ENCODE measurements around the gene PLD4.
"Not testable (repeated sequence)": the region's sequence is repeated elsewhere in the genome, so short reads cannot be mapped to it uniquely, and the experiment has no call there.

Gene PLD4

DNA sequence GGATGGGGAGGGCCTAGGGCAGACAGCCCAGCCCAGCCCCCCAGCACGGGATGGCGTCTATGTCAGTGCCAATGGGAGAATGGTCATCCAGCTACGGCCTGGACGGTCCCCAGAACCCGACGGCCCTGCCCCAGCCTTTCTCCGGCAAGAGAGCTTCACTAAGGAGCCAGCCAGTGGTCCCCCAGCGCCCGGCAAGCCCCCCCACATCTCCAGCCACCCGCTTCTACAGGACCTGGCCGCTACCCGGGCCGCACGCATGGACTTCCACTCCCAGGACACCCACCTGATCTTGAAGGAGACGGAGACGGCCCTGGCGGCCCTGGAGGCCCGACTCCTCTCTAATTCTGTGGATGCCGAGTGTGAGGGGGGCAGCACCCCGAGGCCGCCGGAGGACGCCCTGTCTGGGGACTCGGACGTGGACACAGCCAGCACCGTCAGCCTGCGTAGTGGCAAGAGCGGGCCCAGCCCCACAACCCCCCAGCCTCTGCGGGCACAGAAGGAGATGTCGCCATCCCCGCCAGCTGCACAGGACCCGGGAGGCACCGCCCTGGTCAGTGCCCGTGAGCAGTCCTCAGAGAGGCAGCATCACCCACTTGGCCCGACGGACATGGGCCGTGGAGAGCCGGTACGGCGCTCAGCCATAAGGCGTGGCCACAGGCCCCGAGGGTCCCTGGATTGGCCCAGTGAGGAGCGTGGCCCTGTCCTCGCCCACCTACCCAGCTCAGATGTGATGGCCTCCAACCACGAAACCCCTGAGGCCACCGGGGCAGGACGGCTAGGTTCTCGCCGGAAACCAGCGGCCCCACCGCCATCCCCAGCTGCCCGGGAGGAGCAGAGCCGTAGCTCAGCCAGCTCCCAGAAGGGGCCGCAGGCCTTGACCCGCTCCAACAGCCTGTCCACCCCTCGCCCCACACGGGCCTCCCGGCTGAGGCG, 37.7 kb upstream of the PLD4 start:
- DNase-seq (ENCODE audit: low spot score) = no peak

DNA sequence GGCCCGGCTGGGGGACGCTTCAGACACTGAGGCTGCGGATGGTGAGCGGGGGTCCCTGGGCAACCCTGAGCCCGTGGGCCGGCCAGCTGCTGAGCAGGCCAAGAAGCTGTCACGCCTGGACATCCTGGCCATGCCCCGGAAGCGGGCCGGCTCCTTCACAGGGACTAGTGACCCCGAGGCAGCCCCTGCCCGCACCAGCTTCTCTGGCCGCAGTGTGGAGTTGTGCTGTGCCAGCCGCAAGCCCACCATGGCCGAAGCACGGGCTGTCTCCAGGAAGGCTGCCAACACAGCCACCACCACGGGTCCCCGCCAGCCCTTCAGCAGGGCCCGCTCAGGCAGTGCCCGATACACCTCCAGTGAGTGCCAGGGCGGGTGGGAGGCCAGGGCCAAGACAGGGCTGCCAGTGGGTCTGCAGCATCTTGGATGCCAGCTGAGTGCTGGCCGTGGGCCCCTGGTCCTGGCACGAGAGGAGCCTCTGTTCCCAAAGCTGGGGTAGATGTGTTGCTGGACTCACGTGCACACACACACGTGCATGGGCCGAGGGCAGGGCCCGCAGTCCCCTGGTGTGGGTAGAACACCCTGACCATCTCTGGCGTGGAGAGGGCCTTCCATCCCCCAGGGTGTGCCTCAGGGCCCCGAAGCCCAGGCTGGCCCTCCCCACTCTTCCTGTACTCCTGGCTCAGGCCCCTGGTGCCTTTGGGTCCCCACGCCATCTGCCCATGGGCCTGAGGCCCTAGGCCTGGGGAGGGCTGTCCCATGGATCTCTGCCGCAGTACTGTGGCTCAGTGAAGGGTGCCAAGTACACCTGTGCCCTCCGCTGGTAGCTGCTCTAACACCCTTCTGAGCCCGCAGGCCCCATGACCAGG, 36.8 kb upstream of the PLD4 start:
- no peak for DNase-seq (ENCODE audit: low spot score)

DNA sequence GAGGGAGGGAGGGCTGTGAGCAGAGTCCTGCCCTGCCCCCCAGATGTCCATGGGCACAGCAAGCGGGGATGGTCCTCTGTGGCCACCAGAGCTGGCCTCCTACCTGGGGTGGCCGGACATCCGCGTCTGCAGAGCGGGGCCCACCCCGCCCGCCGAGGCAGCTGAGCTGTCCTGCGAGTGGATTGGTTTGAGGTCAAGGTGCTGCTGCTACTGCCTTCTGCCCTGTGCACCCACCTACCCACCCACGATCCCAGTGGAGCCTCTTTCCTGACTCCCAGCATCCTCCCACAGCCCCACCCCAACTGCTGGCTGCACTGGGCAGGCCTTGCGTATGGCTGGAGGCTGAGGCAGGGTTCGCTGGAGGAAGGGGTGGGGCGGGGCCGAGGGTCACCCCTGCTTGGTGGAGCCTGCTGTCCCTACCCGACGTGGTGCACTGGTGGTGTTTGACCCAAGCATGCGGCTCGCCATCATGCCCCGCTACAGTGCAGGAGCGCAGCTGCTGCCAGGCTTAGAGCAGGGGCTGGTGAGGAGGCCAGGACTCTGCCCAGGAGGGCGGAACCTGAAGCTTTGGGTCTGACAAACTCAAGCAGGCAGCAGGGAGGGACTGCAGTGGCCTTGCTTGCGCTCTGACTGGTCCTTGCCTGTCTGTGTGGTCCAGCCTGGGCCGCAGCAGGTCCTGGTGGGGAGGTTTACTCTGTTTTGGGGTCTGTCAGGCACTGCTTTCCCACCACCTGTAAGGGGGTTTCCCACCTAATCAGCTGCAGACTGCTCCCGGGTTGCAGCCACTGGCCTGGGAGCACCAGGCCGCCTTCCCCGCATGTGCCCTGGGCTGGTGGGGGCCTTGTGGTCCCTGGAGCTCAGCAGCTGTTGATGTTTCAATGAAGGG, 35.9 kb upstream of the PLD4 start:
- DNase-seq (ENCODE audit: low spot score) = no peak

DNA sequence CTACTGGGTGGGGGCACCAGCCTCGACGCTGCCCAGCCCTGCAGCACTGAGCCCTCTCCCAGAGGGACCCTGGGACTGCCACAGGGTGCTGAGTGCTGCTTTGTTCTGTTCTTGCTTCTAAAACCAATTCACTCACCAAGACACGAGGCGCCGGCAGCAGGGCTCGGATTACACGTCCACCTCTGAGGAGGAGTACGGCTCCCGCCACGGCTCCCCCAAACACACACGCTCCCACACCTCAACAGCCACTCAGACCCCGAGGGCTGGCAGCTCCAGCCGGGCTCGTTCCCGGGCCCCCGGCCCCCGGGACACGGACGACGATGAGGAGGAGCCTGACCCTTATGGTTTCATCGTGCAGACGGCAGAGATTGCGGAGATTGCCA, 35.3 kb upstream of the PLD4 start:
- no peak for DNase-seq (ENCODE audit: low spot score)

DNA sequence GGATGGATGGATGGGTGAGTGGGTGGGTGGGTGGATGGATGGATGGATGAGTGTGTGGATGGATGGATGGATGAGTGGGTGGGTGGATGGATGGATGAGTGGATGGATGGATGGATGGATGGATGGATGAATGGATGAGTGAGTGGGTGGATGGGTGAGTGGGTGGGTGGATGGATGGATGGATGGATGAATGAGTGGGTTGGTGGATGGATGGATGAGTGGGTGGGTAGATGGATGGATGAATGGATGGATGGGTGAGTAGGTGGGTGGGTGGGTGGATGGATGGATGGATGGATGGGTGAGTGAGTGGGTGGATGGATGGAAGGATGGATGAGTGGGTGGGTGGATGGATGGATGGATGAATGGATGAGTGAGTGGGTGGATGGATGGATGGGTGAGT, 34.4 kb upstream of the PLD4 start:
- DNase-seq (ENCODE audit: low spot score) = not testable (repeated sequence)

DNA sequence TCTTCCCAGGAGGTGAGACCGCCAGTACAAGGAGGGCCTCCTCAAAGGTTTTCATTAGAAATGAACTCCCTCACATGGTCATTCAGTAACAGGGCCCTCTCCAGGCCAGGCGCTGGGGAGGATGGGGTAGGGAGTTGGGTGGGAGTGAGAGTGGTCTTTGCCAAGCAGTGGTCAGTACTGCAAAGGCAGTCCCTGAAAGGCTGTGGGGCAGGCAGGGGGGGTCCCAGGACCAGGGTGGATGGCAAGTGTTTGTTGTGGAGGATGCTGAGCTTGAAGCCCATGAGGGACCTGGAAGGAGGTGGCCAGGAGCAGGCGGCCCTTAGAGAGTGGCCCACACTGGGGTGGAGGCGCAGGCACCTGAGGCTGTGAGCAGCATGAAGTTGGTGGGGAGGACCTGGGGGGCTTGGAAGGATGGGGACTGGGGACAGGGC, 33.5 kb upstream of the PLD4 start:
- no peak for DNase-seq (ENCODE audit: low spot score)

DNA sequence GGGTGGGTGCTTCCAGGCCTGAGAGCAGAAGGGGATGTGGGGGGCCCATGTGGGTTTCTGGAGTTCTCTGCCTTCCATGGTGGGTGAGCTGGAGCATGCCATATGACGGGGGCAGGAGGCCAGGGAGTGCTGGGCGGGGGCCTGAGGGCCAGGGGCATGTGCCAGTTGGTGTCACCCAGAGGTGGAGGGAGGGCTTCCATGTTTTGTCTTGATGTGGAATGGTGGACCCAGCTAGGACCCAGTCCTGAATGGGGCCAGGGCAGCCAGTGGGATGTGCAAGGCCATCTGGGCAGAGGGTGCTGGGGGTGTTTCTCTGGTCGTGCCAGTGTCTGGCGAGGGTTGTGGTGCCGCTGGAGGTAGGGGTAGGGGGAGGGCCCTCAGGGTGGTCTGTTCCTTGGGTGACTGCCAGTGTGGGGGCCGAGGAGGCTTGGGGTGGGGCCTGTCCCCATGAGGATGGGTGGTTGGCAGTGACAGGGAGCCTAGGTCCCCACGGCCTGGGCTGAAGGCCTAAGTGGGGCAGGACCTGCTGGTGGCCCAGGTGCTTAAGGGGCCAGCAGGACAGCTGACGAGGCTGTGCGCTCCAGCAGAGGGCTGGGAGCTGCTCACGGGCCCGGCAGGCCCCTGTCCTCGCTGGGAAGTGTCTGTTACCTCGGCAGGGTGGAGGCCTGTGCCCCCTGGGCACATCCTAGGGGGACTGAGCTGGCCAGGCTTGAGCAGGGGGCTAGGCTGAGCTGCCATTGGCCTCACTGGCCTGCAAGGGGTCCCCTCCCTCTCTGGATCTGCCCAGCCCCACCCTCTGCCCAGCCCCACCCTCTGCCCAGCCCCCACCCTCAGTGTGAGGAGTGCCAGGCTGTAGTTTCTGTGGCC, 32.8 kb upstream of the PLD4 start:
- no peak for DNase-seq (ENCODE audit: low spot score)

DNA sequence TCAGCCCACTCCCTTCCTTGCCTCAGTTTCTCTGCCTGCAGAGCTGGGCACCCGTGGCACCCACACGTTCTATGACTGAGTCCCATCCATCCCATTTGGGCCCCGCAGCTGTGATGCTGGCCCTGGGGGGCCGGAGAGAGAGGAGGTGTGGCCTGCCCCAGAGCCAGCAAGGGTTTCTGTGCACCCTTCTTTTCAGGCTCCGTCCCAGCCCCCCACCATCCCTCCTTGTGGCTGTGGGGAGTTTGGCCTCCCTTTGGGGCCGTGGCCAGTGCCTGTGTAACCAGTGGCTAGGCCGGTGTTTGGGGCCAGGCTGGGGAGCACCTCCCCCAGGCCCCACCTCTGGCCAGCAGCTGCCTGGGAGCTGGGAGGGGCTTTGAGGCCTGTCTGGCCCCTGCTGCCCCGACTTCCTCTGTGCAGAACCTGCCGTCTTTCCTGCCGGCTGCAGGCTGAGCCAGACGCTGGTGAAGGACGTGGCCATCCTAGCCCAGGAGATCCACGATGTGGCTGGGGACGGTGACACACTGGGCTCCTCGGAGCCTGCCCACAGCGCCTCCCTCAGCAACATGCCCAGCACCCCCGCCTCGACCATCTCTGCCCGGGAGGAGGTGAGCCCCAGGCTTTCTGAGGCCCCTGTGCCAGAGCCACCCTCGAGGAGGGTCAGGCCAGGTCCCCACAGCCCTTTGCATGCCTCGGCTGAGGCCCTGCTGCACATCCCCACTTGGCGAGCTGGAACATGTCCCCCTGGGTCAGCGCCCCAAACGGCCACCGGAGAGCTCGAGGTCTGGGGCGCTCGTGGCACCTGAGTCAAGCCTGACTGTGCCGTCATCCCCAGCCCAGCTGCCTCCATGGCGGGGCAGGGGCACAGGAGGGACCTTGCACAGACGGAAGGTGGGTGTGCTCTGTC, 31.9 kb upstream of the PLD4 start:
- no peak for DNase-seq (ENCODE audit: low spot score)

DNA sequence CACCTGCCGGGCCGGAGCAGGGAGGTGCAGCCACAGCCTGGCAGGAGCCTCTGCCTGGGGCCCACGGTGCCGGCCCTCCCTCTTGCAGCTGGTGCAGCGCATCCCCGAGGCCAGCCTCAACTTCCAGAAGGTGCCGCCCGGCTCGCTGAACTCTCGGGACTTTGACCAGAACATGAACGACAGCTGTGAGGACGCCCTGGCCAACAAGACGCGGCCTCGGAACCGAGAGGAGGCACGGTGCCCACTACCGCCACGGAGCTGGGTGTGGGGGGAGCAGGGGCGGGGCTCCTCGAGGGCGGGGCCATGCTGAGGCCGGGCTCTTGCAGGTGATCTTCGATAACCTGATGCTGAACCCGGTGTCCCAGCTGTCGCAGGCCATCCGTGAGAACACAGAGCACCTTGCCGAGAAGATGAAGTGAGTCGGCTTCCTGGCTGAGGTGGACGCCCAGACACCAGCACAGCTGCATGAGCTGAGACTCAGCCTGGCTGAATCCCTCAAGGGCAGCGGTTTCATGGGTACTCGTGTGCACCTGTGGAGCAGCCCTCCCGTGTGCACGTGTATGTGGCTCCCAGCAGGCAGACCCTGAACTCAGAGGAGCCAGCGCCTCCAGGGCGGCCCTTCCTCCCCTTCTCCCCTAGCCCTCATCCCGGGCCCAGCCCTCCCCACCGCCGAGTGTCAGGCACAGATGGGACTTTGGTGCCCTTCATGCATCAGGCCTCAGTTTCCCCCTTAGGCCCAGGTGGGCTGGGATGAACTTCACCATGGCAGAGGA, 31.1 kb upstream of the PLD4 start:
- DNase-seq (ENCODE audit: low spot score) = no peak

DNA sequence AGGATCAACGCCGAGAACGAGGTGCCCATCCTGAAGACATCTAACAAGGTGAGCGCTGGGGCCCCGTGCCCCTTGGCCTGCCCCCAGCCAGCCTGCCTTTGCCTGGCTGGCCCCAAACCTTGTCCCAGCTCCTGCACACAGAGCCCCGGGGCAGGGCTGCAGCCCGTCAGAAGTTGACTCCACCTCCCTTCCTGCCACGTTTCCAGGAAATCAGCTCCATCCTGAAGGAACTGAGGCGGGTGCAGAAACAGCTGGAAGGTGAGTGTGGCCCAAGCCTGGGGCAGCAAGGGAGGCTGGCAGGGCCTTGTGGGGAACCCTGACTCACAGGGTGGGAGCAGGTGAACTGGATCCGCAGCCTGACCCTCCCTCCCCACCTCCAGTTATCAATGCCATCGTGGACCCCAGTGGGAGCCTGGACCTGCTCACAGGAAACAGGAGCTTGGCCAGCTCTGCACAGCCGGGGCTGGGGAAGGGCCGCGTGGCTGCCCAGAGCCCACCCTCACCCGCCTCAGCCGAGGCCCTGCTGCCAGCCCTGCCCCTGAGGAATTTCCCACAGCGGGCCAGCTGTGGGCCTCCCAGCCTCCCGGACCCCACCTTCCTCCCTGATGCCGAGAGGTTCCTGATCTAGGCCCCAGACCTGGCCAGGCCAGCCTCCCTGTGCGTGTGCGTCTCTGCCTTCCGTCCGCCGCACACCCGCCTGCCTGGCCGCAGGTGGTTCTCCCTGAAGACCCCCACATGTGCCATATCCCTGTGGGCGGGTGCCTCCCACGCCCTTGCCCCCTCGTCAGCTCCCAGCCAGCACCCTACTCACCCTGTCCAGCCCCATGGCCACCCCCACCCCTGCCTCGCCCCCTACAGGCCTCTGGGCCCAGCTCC, 30.1 kb upstream of the PLD4 start:
- DNase-seq (ENCODE audit: low spot score) = no peak

DNA sequence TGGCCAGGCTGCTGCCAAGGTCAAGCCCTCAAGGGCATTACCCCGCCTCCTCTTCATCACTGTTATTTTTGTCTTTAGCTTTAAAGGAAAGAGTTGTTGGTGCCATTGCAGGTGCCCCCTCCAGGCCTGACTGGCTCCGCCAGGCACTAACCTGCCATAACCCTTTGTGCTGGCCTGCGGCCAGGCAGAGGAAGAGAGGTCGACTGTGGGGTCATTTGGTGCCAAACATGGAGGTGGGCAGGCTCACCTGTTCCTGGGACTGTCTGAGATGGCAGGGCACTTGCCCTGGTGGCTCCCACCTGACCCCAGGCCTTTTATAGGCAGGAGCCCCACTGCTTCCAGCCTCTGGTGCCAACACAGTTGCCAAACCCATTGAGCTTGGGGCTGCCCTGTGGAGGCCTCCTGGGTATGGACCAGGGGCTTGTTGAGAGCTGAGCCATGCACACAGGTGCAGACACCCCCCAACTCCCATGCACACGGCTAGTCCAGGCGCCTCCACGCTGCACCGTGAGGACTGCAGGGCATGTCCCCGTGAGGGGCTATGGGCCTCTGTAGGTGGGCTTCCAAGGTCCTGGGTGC, 29.4 kb upstream of the PLD4 start:
- no peak for DNase-seq (ENCODE audit: low spot score)

DNA sequence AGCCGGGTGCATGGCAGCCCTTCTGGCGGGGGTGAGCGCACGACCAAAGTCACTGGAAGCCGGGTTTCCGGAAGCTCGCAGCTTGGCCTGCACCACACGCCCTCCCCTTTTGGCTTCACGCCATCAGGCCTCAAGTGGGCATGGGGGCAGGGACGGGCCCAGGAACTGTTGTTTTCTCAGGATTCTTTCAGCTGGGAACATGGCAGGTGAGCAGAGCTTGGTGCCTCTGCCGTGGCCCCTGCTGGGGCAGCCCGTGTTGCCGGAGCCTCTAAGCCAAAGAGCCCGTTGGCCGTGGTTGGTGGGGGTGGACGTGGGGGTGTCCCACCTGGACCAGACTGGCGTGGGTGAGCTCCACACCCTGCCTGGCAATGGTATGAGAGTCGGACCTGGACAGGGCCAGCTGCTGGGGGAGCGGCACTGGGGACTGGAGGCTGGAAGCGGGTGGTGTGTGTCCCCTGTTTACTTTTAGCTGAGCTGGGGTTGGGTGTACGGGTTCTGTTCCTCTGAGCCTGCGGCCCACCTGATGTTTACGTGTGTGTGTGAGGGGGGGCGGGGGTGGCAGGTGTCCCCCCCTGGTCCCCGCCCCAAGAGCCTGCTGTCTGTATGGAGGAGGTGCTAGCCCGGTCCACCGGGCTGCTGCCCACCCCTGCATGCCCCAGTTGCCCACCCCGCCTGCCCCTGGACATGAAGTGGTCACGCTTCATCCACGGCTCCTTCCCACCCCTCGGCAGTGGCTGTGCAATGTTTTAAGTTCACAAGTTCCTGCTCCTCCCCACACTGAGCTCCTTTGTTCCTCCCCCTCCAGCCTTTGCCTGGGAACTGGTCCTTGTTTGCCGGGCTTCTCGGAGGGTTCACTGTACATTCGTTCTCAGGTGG, 28.7 kb upstream of the PLD4 start:
- DNase-seq (ENCODE audit: low spot score) = peak; percentile 35

DNA sequence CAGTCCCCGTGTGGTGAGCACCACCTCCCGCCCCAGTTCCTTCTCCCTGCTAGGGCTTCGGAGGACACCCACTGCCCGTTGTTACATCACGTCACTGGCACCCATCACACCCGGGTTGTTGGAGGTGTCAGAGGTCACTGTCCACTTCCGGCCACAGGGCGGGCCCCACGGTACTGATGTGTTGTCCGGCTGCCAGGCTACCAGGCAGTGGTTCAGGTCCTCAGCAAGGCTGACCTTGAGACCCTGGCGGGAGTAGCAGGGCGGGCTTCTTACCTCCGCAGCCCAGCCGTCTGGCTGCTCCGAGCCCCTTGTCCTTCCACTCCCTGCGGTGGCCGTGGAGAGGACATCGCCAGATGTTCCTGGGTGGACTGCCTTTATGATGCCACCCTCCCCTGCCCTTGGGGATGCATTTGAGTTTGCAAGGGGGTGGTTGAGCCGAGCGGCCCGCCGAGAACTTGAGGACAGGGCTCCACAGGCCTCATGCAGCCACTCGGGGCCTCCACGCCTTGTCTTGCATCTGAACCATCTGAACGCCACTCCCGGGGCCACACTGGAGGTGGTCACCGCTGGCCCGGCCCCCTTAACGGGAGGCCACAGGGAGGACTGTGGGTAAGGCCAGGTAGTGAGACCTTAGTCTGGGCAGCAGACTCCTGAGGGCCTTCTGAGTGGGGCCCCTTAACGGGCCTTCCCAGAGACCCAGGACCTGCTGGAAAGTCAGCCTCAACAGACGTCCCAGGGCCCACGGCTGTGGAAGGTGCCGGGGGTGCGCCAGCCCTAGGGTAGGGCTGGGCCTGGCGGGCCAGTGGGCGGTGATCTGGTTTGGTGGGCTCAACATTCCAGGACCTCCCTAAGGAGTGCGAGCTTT, 27.1 kb upstream of the PLD4 start:
- no peak for DNase-seq (ENCODE audit: low spot score)

DNA sequence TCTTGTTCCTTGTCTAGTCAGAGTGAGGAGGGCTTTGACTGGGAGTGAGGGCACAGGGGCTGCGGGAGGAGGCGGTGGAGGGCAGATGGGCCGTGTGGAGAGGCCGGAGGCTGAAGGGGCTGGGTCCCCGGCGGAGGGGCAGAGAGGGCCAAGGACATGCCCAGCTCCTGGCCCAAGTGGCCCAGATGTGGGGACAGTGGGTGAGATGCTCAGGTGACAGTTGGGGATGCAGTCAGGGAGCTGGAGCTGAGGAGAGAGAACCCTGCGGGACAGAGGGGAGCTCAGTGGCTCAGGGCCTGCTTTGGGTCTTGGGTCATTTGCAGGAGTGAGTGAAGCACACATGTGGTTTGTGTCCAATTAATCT, 26.5 kb upstream of the PLD4 start:
- no peak for DNase-seq (ENCODE audit: low spot score)

DNA sequence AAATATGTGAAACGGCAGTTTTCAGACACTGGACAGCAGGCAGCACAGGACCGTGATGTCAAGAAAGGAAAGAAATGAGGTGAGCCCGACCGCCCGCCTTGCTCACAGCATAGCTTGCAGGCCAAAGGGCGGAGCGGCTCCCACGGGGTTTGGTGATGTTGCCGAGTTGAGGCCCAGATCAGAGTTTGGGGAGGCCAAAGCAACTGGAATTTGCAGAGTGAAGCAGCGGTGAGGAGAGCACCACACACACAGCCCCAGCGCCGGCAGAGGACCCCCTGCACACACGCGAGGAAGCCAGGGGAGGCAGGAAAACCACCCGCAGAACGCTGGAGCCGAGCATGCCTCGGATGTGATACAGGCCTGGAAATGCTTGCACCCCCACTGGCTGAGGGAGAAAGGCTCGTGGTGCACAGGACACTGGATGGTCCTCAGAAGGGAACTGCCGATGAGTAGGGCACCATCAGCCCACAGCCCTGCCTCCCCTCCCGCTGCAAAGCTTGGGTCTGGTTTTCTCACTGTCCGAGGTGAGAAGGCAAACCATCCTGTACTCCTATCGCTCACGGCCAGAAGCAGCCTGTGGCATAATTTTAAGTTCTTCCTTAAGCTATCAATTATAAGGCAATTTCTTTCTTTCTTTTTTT, 25.7 kb upstream of the PLD4 start:
- no peak for DNase-seq (ENCODE audit: low spot score)

Measured in kidney tubule cell (primary cell).